Activated CD4-positive, CD25-positive, alpha-beta regulatory T cell treated with anti-CD3 and anti-CD28 coated beads, Interleukin-2, amount 50 U/mL, for 16 hours (primary cell): ENCODE data around the gene EYA4.
"Not testable (repeated sequence)": the region's sequence is repeated elsewhere in the genome, so short reads cannot be mapped to it uniquely, and the experiment has no call there.

Experiments
- DNase-seq: peaks from one replicate; pipeline ENCODE4 v3.0.0-alpha.2; 2020; ENCODE audit warnings: low read depth, low spot score

The EYA4 gene

GRCh38 chr6:133523816-133524215 is 282.7 kb downstream of the EYA4 start:
- DNase-seq: no peak

DNA sequence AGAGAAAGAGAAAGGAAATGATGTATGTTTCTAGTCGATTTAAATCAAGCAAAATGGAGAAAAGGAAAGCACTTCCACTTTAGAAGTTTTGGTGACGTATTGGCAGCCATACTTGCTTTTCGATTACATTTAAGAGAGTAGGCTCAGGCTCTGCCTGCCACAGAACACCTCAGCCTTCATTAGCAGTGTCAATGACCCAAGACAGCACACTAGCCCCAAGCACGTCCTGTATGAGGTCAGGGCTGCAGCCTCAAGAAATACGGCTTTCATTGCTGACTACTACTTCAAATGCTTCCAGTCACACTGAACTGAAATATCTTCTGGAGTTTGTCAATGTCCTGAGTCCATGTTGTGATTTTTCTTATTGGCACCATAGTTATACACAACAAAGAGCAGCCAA is 285.3 kb downstream of the EYA4 start:
- DNase-seq: no peak

DNA sequence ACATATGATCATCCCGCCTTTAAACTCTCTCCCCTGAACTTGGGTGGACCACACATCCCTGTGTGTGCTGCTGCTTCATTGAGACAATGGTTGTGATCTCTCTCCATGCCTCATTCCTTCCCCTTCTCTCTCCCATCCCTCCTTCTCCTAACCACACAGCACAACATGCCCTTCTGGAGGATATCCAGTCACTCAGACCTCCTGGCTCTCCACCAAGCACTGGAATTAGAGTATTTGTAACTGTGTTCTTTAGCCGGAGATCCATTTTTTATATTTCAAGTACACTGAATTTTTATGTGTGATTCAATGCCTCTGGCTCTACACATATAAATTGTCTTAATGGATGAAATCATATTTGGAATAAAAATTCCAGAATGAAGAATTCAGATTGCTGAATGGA is 287.4 kb downstream of the EYA4 start:
- no peak for DNase-seq

GRCh38 chr6:133532908-133533307 is 291.8 kb downstream of the EYA4 start:
- no peak for DNase-seq

DNA sequence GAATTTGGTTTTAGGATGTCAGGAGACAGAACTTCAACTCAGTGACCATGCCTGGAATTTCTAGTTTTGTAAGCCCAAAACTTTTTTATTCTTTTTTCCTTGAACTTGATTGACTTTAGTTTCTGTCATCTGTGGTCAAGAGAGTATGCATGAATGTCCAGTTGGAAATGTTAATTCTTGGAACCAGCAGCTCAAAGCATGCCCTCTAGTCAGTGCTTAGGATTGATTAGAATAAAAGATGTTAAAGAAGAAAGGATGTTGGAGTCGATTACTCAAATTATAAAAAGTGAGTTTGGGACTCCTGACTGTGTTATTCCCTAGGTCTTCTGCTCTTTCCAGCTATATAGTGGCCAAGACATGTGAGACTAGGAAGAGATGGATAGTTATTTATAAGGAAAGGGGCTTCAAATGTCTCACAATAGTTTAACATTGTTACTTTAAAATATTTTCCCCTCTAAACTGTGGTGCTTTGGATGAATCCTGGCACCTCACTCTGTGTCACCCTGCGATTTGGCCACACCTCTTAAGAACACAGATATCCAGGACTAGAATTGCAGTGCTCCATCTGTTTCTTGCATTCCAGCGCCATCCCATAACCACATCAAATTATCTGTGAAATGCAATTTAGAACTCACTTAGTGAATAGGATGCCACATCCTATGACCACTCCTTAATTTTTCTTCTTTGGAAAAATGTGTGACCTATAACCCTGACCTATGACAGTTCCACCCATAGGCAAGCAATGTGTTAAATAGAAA is 298.5 kb downstream of the EYA4 start:
- DNase-seq: no peak

DNA sequence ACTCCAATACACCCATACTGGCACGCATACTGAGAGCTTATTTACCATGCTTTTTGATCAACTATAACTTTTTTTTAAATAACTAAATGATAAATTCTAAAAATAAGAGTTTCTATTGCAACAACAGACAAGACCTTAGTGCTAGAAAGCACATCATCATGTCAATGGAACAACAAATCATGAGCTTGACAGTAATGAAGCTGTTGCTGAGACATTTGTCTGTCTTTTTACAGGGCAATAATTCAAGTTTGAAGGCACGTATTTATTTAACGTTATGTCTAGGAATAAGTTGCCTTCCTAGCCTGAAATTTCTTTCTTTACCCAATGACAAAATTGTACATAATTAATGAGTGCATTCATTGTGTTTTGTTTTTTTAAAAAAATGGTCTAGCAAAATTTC is 299.2 kb downstream of the EYA4 start:
- DNase-seq: no peak

GRCh38 chr6:133541040-133541439 is 299.9 kb downstream of the EYA4 start:
- no peak for DNase-seq

DNA sequence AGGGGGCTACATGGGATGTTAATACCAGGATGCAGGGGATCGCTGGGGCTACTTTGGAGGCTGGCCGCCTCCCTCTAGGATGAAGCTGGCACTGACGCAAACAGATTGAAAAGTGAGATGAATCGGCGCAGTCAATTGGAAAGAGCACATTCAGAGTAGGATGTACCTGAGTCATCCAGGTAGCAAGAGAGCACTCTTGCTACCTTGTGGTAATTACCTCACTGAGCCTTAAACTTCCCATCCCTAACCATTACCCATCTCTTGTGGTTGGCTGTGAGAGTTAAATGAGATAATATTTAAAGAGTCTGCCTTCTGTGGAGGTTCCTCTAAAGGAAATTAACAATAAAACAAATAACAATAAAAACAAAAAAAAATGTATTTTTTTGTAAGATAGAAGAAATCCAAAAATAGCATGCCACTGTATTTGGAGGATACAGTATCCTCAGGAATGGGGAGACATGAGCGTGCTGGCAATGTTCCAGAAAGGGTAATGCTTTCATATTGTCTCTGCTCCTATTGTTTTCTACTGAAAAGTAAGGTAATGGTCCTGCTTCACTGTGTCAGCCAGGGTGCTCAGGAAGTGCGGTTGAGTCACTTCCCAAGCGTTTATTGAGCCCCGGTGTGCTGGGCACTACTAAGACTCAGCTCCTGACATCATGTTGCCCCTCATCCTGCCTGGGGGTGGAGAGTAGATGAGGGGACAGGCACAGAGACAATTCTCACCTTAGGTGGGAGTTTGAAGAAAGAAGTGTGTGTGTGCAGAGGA is 301.1 kb downstream of the EYA4 start:
- no peak for DNase-seq

GRCh38 chr6:133544419-133544818 is 303.3 kb downstream of the EYA4 start:
- no peak for DNase-seq

- DNase-seq: no peak
These were observed 304.9 kb downstream of the EYA4 start for GRCh38 chr6:133546098-133546497.

GRCh38 chr6:133547136-133547535 is 306.0 kb downstream of the EYA4 start:
- no peak for DNase-seq

GRCh38 chr6:133548423-133549159 is 307.4 kb downstream of the EYA4 start:
- DNase-seq: no peak

DNA sequence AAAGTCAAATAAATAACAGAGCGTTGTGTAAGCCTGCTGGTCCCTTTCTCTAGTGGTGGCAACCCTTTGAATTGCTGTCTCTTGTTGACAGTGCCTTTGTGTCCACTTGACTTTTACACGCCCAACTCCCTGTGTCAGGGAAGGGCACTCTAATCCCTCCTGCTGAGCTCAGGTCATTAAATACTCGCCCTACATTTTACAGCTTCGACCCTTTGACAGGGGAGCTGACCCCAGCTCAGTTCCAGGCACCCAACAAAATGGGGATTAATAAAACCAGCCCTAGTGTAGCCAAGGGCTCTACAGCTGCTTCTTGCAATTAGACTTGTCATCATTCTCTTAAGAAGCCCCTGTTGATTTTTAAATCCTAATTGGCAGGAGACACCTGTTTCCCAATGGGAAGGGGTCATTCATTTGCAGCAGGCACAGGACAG is 308.2 kb downstream of the EYA4 start:
- DNase-seq: no peak

GRCh38 chr6:133550026-133550425 is 308.9 kb downstream of the EYA4 start:
- no peak for DNase-seq

GRCh38 chr6:133551436-133551835 is 310.3 kb downstream of the EYA4 start:
- DNase-seq: no peak

- DNase-seq: no peak
These were observed 310.7 kb downstream of the EYA4 start for GRCh38 chr6:133551847-133552341.

- DNase-seq: no peak
These were observed 312.5 kb downstream of the EYA4 start for GRCh38 chr6:133553652-133554051.

GRCh38 chr6:133554121-133554520 is 313.0 kb downstream of the EYA4 start:
- DNase-seq: not testable (repeated sequence)

DNA sequence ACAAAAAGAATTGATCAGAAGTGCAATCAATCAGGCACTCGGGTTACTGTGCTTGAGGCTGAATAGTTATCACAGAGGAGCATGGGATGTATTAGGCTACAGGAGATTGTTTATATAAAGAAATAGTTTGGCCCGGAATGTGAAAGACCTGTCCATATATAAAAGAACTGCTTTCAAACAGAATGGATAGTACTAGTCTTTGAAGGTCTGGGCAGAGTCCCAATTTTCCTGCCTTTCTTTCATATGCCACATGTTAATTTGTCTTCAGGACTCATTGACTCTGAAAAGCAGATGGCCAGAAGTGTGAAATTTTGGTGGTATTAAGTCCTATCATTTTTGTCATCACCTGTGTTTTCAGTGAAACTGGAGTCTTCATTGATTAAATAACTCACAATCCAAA is 314.5 kb downstream of the EYA4 start:
- no peak for DNase-seq

DNA sequence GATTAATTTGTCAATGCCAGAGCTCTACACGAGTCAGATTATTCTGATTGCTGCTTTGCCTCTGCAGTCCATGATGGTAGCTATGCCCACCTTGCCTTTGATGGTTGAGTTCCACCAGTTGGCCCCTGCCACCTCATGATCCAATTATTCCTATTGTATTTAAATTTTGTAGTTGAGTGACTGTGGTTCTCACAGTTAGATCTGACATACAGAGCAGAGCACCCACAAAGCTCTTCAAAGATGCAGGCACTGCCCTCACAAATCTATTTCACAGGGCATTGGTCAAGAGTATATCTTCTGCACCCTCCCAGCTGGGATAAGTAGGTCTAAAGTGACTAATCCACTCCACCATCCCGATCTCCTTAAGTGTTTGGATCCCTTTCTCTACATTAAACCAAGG is 318.8 kb downstream of the EYA4 start:
- DNase-seq: no peak

- DNase-seq: no peak
These were observed 326.5 kb downstream of the EYA4 start for GRCh38 chr6:133567636-133568035.
